ENCODE data around the gene HMGXB4. TPM values are rescaled to one million over a fixed set of nuclear protein-coding genes. Genes with fewer than 3 reads are reported as not detected.

Gene HMGXB4
- total and polyA plus RNA-seq, 2 of the 13 experiments (the other 11 are each of a cell fraction or from before 2014, with no cell fraction given), result 13.9 to 16.3 TPM

- TF ChIP-seq, protein P1, sequence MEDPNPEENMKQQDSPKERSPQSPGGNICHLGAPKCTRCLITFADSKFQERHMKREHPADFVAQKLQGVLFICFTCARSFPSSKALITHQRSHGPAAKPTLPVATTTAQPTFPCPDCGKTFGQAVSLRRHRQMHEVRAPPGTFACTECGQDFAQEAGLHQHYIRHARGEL (CRISPR knock-in tag; IDR thresholded peaks at IDR 0.05), result no peak
- TF ChIP-seq, protein P2, sequence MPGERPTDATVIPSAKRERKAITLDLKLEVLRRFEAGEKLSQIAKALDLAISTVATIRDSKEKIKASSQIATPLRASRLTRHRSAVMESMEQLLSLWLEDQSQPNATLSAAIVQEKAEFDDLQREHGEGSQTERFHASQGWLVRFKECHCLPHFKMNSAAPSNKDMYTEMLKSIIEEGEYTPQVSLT (CRISPR knock-in tag; IDR thresholded peaks at IDR 0.05; ENCODE audit: borderline replicate concordance, low read depth), result no peak
- no peak for TF ChIP-seq GABPA (IDR thresholded peaks at IDR 0.05; ENCODE audit: low read depth, low read length)
- TF ChIP-seq GABPA (CRISPR knock-in tag; IDR thresholded peaks at IDR 0.05; ENCODE audit: low read depth), result peak; percentile 46; the same call in 1 of the 2 replicates
- 0 out of 2 replicates have a peak, but pooled peaks have one; percentile 43 for TF ChIP-seq ZNF335 (CRISPR knock-in tag; IDR thresholded peaks at IDR 0.05)
- TF ChIP-seq HNRNPH1 (optimal IDR thresholded peaks at IDR 0.05; ENCODE audit: low read depth, low read length), result no peak
- no peak for TF ChIP-seq ZNF709 (CRISPR knock-in tag; IDR thresholded peaks at IDR 0.05)
- no peak for TF ChIP-seq ARNTL (CRISPR knock-in tag; IDR thresholded peaks at IDR 0.05)
- TF ChIP-seq ZNF30 (CRISPR knock-in tag; IDR thresholded peaks at IDR 0.05), result no peak
- no peak for TF ChIP-seq ATM (IDR thresholded peaks at IDR 0.05; ENCODE audit: borderline replicate concordance)
- TF ChIP-seq CHCHD3 (CRISPR knock-in tag; IDR thresholded peaks at IDR 0.05), result no peak
- TF ChIP-seq SMAD1 (CRISPR knock-in tag; IDR thresholded peaks at IDR 0.05; ENCODE audit: borderline replicate concordance, low read depth), result no peak
- TF ChIP-seq ZNF501 (CRISPR knock-in tag; IDR thresholded peaks at IDR 0.05), result no peak
- TF ChIP-seq ZNF263 (CRISPR knock-in tag; IDR thresholded peaks at IDR 0.05), result no peak
- TF ChIP-seq ZNF264 (CRISPR knock-in tag; IDR thresholded peaks at IDR 0.05), result no peak
- TF ChIP-seq GABPB1 (CRISPR knock-in tag; IDR thresholded peaks at IDR 0.05), result peak; percentile 22; the same call in 1 of the 2 replicates
- TF ChIP-seq PHF5A (CRISPR knock-in tag; IDR thresholded peaks at IDR 0.05; ENCODE audit: low read depth, unreplicated experiment), result no peak
- TF ChIP-seq ZNF766 (CRISPR knock-in tag; IDR thresholded peaks at IDR 0.05; ENCODE audit: borderline replicate concordance), result no peak
- no peak for TF ChIP-seq PBX2 (CRISPR knock-in tag; IDR thresholded peaks at IDR 0.05)
- no peak for TF ChIP-seq MED8 (CRISPR knock-in tag; IDR thresholded peaks at IDR 0.05; ENCODE audit: insufficient replicate concordance)
- TF ChIP-seq, protein P3, sequence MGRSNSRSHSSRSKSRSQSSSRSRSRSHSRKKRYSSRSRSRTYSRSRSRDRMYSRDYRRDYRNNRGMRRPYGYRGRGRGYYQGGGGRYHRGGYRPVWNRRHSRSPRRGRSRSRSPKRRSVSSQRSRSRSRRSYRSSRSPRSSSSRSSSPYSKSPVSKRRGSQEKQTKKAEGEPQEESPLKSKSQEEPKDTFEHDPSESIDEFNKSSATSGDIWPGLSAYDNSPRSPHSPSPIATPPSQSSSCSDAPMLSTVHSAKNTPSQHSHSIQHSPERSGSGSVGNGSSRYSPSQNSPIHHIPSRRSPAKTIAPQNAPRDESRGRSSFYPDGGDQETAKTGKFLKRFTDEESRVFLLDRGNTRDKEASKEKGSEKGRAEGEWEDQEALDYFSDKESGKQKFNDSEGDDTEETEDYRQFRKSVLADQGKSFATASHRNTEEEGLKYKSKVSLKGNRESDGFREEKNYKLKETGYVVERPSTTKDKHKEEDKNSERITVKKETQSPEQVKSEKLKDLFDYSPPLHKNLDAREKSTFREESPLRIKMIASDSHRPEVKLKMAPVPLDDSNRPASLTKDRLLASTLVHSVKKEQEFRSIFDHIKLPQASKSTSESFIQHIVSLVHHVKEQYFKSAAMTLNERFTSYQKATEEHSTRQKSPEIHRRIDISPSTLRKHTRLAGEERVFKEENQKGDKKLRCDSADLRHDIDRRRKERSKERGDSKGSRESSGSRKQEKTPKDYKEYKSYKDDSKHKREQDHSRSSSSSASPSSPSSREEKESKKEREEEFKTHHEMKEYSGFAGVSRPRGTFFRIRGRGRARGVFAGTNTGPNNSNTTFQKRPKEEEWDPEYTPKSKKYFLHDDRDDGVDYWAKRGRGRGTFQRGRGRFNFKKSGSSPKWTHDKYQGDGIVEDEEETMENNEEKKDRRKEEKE (IDR thresholded peaks at IDR 0.05), result no peak
These were observed 26.3 kb upstream of the HMGXB4 start (continued) for GRCh38 chr22:35230839-35231584.

Measured in HepG2 (cell line).